VCaP (cell line): ENCODE results near the gene INCENP.

ENCODE experiments used
- H3K27ac ChIP-seq: fragments of 450-650 bp; 2 replicates; pipeline ENCODE4 v1.5.1; 2017
- TF ChIP-seq, protein P1 (sequence below): fragments of 450-650 bp; conservative IDR thresholded peaks from 2 replicates; pipeline ENCODE4 v1.5.1; 2017; ENCODE audit warnings: mild to moderate bottlenecking, moderate library complexity

Gene INCENP

DNA sequence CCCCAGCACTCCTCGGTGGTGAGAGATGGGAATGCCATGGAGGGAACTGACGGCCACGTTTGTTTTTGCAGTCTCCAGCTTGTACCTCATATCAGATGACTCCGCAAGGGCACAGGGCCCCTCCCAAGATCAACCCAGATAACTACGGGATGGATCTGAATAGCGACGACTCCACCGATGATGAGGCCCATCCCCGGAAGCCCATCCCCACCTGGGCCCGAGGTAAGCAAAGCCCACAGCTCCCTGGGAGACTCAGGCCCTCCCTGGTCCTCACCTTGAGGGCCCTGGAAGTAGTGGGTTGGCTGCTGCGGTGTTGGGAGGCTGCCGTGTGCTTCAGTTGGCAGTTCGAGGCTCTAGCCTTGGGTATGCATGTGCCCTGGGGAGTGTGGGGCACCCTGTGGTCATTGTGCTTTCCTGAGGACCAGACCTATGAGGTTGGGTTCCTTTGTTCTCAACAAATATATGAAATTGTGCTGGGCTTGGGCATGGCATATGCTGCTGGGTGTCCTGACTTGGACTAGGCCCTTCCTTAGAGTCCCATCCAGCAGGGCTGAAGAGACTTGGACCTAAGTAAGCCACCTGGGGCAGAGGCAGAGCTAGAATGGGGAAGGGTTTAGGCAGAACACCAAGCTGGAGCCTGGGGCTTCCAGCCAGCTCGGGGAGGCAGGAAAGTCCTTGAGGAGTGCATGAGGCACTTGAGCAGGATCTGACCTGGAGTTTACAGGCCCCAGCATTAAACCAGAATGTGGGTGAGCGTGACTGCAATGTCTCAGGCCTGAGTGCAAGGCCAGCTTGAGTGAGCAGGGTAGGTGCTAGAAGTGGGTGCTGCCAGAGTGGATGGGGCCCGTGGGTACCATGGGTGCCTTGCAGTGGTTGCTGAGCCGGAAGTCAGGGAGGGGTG is 26.4 kb downstream of the INCENP start:
- TF ChIP-seq, protein P1, sequence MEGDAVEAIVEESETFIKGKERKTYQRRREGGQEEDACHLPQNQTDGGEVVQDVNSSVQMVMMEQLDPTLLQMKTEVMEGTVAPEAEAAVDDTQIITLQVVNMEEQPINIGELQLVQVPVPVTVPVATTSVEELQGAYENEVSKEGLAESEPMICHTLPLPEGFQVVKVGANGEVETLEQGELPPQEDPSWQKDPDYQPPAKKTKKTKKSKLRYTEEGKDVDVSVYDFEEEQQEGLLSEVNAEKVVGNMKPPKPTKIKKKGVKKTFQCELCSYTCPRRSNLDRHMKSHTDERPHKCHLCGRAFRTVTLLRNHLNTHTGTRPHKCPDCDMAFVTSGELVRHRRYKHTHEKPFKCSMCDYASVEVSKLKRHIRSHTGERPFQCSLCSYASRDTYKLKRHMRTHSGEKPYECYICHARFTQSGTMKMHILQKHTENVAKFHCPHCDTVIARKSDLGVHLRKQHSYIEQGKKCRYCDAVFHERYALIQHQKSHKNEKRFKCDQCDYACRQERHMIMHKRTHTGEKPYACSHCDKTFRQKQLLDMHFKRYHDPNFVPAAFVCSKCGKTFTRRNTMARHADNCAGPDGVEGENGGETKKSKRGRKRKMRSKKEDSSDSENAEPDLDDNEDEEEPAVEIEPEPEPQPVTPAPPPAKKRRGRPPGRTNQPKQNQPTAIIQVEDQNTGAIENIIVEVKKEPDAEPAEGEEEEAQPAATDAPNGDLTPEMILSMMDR: no peak
- no peak overlapping the region for H3K27ac ChIP-seq

DNA sequence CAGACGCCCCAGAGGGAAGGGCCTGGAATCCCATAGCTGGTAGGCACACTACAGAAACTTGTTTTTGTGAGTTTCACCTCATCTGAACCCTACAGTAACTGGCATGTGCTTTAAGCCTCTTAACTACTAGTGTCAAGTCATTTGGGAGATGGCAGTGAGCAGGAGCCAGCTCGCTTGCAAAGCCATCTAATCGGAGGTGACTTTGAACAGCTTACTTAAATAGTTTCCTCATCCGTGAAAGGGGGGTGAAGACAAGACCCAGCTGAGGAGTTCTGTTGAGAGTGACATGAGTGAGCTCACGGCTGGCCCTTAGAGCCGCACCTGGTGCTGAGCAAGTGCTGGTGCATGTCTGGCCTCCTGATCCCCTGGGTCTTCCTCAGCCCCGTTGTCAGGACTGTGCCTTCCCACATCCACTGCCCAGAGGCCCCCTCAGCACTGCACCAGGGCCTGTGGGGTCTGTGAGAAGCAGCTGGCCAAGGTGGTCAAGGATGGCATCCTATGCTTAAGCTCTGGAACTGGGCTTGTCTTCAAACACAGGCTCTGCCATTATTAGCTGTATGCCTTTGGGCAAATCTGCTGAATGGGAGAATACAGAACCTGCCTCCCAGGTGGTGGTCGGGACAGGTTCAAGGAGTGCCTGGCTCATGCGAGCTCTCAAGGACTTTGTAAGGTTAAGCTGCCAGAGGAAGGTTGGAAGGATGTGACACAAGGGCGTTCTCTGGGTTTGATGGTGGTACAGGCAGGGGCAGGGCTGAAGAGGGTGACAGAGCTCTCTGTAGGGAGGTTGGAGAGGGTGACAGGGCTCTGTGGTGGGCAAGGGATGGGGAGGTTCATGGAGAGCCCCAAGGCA is 27.3 kb downstream of the INCENP start:
- TF ChIP-seq, protein P1: no peak

DNA sequence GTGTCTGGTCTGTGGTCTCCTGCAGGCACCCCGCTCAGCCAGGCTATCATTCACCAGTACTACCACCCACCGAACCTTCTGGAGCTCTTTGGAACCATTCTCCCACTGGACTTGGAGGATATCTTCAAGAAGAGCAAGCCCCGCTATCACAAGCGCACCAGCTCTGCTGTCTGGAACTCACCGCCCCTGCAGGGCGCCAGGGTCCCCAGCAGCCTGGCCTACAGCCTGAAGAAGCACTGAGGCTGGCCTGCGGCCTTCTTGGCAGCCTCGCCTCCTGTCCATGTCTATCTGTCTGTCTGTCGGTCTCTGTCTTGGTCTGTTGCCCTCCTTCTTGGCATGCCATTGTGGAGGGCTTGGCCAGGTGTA is 27.9 kb downstream of the INCENP start:
- no peak overlapping the region for H3K27ac ChIP-seq
- TF ChIP-seq, protein P1: no peak

More for the DNA sequence above, 27.3 kb downstream of the INCENP start:
- H3K27ac ChIP-seq: no peak overlapping the region

DNA sequence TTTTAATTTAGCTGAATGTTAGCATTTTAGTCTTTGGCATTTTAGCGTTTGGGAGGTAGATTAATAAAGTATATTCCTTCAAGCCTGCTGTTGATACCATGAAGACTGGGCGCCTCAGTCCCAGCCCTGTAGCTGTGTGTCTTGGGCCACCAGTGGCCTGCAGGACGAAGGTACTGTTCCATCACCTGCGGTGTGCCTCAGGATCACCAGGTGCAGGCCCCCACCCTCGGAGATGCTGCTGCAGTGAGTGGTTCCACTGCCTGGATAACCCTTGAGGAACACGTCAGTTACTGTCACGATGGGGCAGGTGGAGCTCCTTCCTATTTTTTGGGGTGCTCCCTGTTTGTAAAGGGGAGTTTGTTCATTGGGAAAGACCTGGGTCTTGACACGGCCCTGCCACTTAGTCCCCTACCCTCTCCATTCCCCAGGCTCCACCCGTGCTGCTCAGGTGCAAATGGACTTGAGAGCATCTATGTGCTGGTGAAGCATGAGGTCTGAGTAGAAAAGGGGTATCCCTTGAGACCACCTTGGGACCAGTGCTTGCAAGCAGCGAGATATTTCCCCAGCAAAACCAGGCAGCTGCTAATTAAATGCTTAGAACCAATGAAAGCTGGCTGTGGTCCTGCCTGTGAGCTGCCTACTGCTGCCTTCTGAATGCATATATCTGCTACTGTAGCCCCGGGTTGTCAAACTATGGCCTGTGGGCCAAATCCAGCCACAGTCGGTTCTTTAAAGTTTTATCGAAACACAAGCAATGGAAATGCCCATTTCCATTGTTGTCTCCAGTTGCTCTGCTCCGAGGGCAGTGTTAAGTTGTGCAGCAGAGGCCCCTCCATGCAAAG is 28.7 kb downstream of the INCENP start:
- TF ChIP-seq, protein P1: no peak
- no peak overlapping the region for H3K27ac ChIP-seq

DNA sequence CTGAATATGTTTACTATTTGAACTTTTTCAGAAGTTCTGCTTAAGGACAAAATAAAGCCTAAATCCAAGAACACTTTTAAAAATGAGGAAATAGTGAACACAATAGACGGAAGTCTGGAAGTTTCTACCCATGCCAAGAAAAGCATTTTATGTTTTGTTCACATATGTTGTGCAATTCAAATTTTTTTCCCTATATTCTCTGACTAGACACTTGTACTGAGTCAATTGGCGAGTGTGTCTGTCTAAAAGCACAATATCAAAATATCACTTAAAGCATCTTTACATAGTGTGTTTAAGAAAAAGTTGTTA is 29.2 kb downstream of the INCENP start:
- TF ChIP-seq, protein P1: no peak
- no peak overlapping the region for H3K27ac ChIP-seq

DNA sequence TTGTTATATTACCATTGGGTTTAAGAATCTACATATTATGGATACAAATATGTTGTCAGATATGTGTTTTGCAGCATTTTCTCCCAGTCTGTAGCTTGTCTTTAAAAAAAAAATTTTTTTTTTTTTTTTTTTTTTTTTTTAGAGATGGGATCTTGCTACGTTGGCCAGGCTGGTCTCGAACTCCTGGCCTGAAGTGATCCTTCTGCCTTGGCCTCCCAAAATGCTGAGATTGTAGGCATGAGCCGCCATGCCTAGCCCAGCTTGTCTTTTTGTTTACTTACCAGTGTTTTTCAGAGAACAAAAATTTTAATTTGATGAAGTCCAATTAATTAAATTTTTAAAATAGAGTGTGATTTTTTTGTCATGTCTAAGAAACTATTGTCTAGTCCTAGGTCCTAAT is 29.8 kb downstream of the INCENP start:
- TF ChIP-seq, protein P1: no peak
- H3K27ac ChIP-seq: no peak overlapping the region

DNA sequence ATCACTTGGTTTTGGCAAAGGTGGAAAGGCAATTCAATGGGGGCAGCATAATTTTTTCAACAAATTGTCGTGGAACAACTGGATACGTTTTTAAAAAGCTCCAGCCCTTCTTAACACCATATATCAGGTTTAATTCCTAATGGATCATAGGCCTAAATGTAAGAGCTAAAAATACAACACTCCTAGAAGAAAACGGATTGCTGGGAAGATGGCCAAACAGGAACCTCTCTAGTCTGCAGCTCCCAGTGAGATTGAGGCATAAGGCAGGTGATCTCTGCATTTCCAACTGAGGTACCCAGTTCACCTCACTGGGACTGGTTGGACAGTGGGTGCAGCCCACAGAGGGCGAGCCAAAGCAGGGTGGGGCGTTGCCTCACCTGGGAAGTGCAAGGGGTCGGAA is 33.8 kb downstream of the INCENP start:
- TF ChIP-seq, protein P1: no peak

More for the DNA sequence above, 33.8 kb downstream of the INCENP start:
- H3K27ac ChIP-seq: no peak overlapping the region
